Activated T-helper 2 cell treated with anti-CD3 and anti-CD28 coated beads, Interferon-gamma antibody, Interleukin-2, Interleukin-4, amounts not matched to agents 10 μg/mL and 5 μg/mL and 100 μg/mL, durations not matched to agents 14 hours and 24 hours and 36 hours (primary cell): ENCODE measurements around the gene THRB. TPM values are rescaled to one million over a fixed set of nuclear protein-coding genes. Genes with fewer than 3 reads are reported as not detected.

Experiments used
- DNase-seq: peaks from one replicate; pipeline ENCODE4 v3.0.0; 2021; ENCODE audit warnings: low spot score
- H3K27ac Mint-ChIP-seq: one replicate; pipeline ENCODE4 v1.8.0; 2021; ENCODE audit warnings: mixed read lengths
- H3K27me3 Mint-ChIP-seq: one replicate; pipeline ENCODE4 v1.8.0; 2021; ENCODE audit warnings: low read depth, mixed read lengths
- H3K36me3 Mint-ChIP-seq: one replicate; pipeline ENCODE4 v1.8.0; 2021; ENCODE audit warnings: low read depth, mixed read lengths
- H3K4me1 Mint-ChIP-seq: one replicate; pipeline ENCODE4 v1.8.0; 2021; ENCODE audit warnings: low read depth, mixed read lengths
- H3K4me3 Mint-ChIP-seq: one replicate; pipeline ENCODE4 v1.8.0; 2021; ENCODE audit warnings: low read depth, mild to moderate bottlenecking, moderate library complexity, mixed read lengths
- H3K9me3 Mint-ChIP-seq: one replicate; pipeline ENCODE4 v1.8.0; 2021; ENCODE audit warnings: mixed read lengths
- intact Hi-C: fragments of 100-400 bp; cut with micrococcal nuclease; formaldehyde crosslinking; loops from one replicate; pipeline ENCODE4 v1.15.1; 2023
- total RNA-seq: library from RNA; stranded (reverse); gene quantifications from 2 replicates; pipeline ENCODE4 v1.2.3, GENCODE V29; 2022

The THRB gene
- total RNA-seq: not detected in 2 replicates

DNA sequence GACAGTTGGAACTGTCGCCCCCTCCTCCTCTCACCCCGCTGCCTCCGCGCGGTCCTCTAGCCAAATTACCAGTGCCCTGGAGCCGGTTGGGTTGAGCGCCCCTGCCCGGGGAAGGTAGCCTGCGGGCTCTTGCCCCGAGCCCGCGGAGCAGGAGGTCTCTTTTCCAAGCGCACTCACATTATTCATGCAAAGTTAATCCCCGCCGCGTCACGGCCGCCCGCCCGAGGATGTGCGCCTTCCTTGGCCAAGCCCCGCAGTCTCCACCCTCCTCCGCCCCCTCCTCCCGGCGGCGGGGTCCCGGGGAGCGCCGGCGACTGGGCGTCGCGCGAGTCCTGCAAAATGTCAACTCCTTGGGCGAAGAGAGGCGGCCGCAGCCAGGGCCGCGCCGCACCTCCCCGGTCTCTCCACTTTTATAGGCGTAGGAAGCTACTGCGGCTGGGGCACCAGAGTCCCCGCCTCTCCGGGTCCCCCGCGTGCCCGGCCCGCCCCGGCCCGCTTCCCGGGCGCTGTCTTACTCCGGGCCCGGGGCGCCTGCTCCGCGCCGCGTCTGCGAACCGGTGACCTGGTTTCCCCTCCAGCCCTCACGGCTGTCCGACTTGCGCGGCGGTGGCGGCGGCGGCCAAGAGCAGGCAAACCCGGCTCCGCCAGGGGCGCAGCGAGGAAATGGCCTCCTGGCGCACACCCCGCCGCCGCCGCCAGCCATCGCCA, at the start of gene THRB:
TSS of gene THRB (minus strand) at position 233 of the 708 bp plus-strand sequence.
- H3K4me1 Mint-ChIP-seq: peaks cover 2% of the 10 kb centered on the region
- intact Hi-C loops: loop anchor here (10.0 kb wide), 1 partner anchor 190 kb away; no protein-coding TSS in a partner anchor
- peaks cover 52% of the 10 kb centered on the region for H3K27me3 Mint-ChIP-seq
- DNase-seq: no peak
- no peaks in the 10 kb centered on the region for H3K36me3 Mint-ChIP-seq
- peak within 1 kb of the TSS; percentile 46 for H3K27ac Mint-ChIP-seq
- no peak within 1 kb of the TSS for H3K4me3 Mint-ChIP-seq
- H3K9me3 Mint-ChIP-seq: no peaks in the 10 kb centered on the region

DNA sequence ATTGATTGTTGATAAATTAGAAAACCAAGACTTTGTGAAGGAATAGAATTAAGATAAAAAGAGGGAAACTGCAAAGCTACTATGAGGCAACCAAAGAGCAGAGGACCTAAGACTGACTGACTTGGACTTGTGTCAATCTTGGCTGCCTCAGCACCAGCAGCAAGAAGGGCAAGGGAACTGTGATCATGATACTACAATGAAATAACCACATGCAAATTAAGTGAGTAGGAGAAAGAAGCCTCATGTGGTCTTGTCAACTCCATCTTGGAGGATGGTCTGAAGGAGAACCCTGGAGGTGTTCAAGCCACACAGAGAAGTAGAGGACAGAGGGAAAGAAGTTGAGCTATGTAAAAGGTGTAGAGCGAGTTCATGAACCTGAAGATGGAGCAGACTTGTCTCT, 47.3 kb upstream of the THRB start:
- intact Hi-C loops: no loop called here
- Mint-ChIP-seq H3K9me3 (no peaks in the 10 kb centered on the region), H3K4me3 (no peak overlapping the region), H3K4me1 (no peaks in the 10 kb centered on the region), H3K36me3 (no peaks in the 10 kb centered on the region), H3K27ac (no peak overlapping the region), H3K27me3 (no peaks in the 10 kb centered on the region)
- no peak for DNase-seq

DNA sequence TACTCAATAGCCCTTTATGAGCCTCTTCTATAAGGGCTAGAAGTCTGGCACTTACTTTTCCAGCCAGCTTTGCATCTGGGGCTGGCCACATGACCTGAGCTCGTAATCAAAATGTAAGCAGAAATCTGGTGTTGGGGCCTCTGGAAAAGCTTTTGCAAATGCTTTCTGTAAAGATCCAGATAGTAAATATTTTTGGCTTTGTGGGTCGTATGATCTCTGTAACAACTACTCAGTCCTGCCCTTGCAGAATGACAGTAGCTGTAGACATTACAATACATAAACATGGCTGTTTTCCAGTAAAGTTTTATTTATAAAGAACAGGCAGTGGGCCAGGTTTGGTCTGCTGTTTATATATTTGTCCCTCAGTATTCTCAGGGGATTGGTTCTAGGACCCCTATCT, 46.2 kb upstream of the THRB start:
- Mint-ChIP-seq H3K27me3 (no peaks in the 10 kb centered on the region), H3K9me3 (no peaks in the 10 kb centered on the region), H3K27ac (no peak overlapping the region), H3K4me3 (no peak overlapping the region), H3K4me1 (no peaks in the 10 kb centered on the region), H3K36me3 (no peaks in the 10 kb centered on the region)
- intact Hi-C loops: no loop called here
- no peak for DNase-seq

DNA sequence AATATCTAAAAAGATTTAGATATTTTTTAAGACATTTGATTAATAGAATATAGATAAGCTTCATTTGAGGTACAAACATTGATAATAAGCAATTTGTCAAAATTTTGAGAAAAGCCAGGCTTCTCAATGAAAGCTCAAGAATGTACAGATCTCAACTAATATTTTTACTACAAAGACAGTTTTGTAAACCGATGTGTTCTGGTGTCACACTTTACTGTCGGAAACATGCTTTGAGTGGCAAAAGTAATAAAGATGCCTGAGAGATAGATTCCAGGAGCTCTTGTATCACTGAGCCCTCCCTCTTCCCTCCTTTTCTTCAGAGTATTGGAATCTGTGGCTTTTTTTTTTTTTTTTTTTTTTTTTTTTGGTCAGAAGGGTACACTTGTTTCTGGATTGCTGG, 45.0 kb upstream of the THRB start:
- H3K36me3 Mint-ChIP-seq: no peaks in the 10 kb centered on the region
- no peak for DNase-seq
- no peak overlapping the region for H3K27ac Mint-ChIP-seq
- no peaks in the 10 kb centered on the region for H3K27me3 Mint-ChIP-seq
- no peaks in the 10 kb centered on the region for H3K4me1 Mint-ChIP-seq
- H3K9me3 Mint-ChIP-seq: no peaks in the 10 kb centered on the region
- intact Hi-C loops: no loop called here
- no peak overlapping the region for H3K4me3 Mint-ChIP-seq

DNA sequence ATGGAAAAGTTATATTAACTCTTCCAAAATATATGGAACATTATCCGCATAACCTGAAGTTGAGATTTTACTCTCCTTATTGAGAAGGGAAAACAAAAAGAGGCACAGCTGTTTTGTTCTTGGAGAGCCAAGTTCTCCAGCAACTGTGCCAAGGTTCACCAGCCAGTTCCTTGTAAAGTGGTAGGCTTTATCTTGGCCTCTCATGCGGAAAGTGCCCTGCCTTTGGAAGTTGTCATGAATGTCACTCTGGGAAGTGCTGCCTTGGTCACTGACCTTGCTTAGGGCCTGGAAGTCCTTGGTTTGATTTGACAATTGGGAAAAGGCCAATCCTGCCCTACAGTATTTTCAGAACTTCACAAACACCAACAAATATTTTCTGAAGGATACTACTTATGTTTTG, 44.2 kb upstream of the THRB start:
- no peak for DNase-seq
- Mint-ChIP-seq H3K27ac (no peak overlapping the region), H3K4me3 (no peak overlapping the region), H3K36me3 (no peaks in the 10 kb centered on the region), H3K4me1 (no peaks in the 10 kb centered on the region), H3K9me3 (no peaks in the 10 kb centered on the region), H3K27me3 (no peaks in the 10 kb centered on the region)
- intact Hi-C loops: no loop called here

DNA sequence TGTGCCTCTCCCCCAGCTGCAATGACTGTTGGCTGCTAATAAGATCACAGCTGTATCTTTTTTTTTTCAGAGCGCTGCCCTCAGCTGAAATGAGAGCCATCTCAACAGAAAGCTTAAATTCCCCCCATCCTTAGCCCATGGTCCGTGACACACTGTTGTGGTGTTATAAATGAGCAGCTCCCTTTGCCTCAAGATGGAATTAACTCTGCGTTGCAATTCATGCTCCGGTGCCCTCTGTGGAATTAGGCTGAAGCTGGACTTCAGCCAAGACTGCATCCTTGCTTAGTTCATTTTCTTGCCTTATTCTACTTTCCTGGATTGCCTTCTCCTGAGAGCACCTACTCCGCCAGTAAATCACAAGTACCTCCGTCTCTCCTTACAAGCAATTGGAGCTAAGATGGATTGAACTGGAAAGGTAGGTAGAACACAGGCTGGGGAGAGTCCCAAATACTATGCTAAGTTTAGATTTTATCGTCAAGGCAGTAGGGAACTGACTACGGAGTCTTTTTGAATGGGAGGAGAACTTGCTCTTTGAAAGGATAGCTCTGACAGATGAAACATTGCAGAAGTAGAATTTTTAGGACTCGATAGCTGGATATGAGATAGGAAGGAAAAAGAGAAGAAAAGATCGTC, 39.0 kb upstream of the THRB start:
- no peak overlapping the region for H3K4me3 Mint-ChIP-seq
- no peaks in the 10 kb centered on the region for H3K4me1 Mint-ChIP-seq
- H3K27me3 Mint-ChIP-seq: no peaks in the 10 kb centered on the region
- H3K27ac Mint-ChIP-seq: no peak overlapping the region
- H3K36me3 Mint-ChIP-seq: no peaks in the 10 kb centered on the region
- no peak for DNase-seq
- intact Hi-C loops: no loop called here
- H3K9me3 Mint-ChIP-seq: no peaks in the 10 kb centered on the region

DNA sequence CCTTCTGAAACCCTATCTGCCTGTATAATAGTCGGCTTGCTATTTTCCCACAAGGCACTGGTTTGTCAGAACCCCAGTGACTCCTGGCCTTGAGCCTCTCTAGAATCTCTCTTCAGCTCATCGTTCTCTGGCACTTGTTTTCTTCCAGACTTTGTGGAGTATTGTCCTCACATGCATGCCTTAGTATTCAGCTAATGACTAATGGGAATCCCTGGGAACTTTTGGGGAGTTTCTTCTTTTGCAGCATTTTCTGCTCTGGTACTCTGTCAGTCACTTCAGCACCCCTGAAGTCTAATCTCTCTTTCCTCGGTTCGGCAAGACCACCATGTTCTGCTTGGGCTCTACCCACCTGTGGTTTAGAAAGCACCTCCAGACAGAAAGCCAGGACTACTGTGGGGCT, 35.8 kb upstream of the THRB start:
- H3K36me3 Mint-ChIP-seq: no peaks in the 10 kb centered on the region
- no peak overlapping the region for H3K27ac Mint-ChIP-seq
- H3K27me3 Mint-ChIP-seq: no peaks in the 10 kb centered on the region
- intact Hi-C loops: no loop called here
- H3K4me1 Mint-ChIP-seq: no peaks in the 10 kb centered on the region
- H3K4me3 Mint-ChIP-seq: no peak overlapping the region
- DNase-seq: no peak
- no peaks in the 10 kb centered on the region for H3K9me3 Mint-ChIP-seq

DNA sequence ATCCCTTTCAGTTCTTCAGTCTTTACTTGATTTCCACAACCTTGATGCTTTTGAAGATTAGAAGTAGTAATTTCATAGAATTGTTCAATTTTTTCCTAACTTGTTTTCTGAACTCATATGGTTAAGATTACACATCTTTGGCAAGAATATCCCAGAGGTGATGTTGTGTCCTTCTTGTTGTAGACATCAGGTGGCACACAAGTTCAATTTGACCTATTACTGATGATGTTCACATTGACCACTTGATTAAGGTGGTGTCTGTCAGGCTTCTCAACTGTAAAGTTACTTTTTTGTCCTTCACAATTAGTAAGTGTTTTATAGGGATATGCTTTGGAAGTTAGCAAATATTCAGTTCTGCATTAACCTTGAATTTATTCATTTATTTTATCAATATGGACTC, 34.6 kb upstream of the THRB start:
- intact Hi-C loops: no loop called here
- no peak overlapping the region for H3K27ac Mint-ChIP-seq
- no peak overlapping the region for H3K4me3 Mint-ChIP-seq
- no peaks in the 10 kb centered on the region for H3K9me3 Mint-ChIP-seq
- no peak for DNase-seq
- H3K27me3 Mint-ChIP-seq: peaks cover 2% of the 10 kb centered on the region
- no peaks in the 10 kb centered on the region for H3K4me1 Mint-ChIP-seq
- no peaks in the 10 kb centered on the region for H3K36me3 Mint-ChIP-seq

DNA sequence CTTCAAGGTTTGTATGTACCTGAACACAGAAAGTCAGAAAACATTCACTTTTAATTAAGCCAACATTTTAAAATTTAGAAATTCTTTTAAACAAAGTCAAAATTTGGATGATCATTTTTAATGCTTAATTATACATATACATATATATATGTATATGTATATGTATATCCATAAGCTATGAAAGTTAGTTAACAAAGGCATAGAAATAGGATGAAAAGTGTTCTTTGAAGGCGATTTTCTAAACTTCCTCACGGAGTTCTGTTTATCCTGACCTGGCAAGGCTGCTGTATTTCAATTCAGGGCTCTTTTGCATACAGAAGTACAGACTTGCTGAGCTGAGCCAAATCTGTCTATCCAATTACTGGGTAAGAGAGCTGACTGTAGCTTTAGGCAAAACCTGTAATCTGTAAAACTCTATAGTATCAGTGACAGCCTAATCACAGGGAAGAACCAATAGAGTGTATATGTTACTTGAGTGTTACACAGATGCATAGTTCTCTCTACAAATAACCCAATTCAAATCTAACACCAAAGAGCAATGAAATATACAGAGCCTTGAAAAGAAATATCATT, 32.1 kb upstream of the THRB start:
- H3K27me3 Mint-ChIP-seq: peaks cover 22% of the 10 kb centered on the region
- intact Hi-C loops: no loop called here
- no peaks in the 10 kb centered on the region for H3K36me3 Mint-ChIP-seq

DNA sequence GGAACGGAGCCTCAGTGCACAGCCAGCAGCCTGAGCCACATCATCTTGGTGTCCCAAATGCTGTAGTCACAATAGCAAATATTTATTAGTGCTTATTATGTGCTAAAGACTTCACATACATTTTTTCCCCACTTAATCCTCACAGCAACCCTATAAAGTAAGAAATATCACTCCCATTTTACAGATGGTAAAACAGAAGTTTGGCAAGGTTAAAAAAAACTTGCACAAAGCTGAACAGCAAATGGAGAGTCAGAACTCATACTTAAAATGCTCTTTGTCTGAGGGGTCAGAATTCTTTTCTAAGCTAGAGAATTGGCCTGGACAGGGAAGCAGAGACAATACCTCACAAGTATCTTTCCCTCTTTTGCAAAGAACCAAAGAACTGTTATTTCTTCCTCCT, 30.9 kb upstream of the THRB start:
- no peak overlapping the region for H3K27ac Mint-ChIP-seq
- no peak overlapping the region for H3K4me3 Mint-ChIP-seq
- intact Hi-C loops: no loop called here

More for the DNA sequence above, 32.1 kb upstream of the THRB start:
- H3K4me1 Mint-ChIP-seq: no peaks in the 10 kb centered on the region
- H3K9me3 Mint-ChIP-seq: no peaks in the 10 kb centered on the region
- H3K4me3 Mint-ChIP-seq: no peak overlapping the region
- no peak overlapping the region for H3K27ac Mint-ChIP-seq
- no peak for DNase-seq

DNA sequence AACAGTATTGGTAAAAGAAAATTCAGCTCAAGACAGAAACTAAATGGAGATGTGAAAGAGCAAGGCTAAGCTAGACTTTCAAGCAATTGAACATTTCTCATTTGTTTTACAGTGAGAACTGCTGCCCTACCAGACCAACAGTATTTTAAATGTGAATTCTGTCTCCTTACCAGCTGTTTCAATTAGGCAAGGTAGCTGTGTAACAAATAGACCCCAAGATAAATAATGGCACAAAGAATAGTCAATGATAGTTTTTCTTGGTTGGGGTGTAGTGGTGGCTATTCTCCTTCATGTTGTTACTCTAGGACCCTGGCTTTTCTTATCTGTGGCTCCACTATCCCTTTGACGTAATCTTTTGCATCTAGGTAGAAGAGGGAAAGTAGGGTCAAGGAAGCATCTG, 30.4 kb upstream of the THRB start:
- no peaks in the 10 kb centered on the region for H3K9me3 Mint-ChIP-seq
- no peak overlapping the region for H3K27ac Mint-ChIP-seq
- no peak for DNase-seq
- no peak overlapping the region for H3K4me3 Mint-ChIP-seq
- no peaks in the 10 kb centered on the region for H3K36me3 Mint-ChIP-seq
- no peaks in the 10 kb centered on the region for H3K4me1 Mint-ChIP-seq
- H3K27me3 Mint-ChIP-seq: peaks cover 34% of the 10 kb centered on the region
- intact Hi-C loops: no loop called here

More for the DNA sequence above, 30.9 kb upstream of the THRB start:
- Mint-ChIP-seq H3K36me3 (no peaks in the 10 kb centered on the region), H3K27me3 (peaks cover 29% of the 10 kb centered on the region), H3K9me3 (no peaks in the 10 kb centered on the region), H3K4me1 (no peaks in the 10 kb centered on the region)
- no peak for DNase-seq

DNA sequence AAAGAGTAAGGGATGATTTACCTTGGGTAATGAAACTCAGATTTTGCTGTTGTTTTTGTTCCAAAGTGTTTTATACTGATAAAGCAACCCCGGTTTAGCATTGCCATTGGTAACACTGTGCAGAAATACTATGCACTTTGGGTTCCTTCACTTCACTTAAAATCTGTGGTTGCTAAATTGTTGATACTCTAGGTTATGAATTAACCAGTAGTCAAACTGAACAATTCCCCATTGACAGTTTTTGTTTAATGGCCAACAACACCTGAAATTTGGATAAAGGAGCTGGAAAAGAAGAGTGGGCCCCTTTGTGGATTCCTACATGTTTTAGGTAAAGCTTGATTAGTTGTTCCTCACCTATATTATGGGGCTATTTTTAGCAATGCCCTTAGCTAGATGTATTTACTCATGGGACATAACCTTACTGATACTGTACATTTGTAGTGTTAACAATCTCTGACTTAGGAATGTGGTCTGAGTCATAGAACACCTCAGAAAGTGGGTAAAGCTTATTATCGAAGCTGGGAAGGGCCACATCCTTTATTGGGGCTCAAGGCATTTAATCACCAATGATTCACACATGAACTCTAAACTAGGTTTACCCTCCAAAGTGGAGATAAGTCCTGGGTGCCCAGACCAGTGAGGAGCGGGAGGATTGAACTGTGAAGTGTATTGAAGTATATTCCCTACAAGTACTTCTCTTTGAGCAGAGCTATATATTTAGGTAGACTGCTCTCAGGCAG, 29.5 kb upstream of the THRB start:
- intact Hi-C loops: no loop called here
- no peak overlapping the region for H3K4me3 Mint-ChIP-seq
- no peak overlapping the region for H3K27ac Mint-ChIP-seq
- H3K9me3 Mint-ChIP-seq: no peaks in the 10 kb centered on the region
- H3K27me3 Mint-ChIP-seq: peaks cover 41% of the 10 kb centered on the region
- no peaks in the 10 kb centered on the region for H3K36me3 Mint-ChIP-seq
- no peak for DNase-seq
- H3K4me1 Mint-ChIP-seq: no peaks in the 10 kb centered on the region

DNA sequence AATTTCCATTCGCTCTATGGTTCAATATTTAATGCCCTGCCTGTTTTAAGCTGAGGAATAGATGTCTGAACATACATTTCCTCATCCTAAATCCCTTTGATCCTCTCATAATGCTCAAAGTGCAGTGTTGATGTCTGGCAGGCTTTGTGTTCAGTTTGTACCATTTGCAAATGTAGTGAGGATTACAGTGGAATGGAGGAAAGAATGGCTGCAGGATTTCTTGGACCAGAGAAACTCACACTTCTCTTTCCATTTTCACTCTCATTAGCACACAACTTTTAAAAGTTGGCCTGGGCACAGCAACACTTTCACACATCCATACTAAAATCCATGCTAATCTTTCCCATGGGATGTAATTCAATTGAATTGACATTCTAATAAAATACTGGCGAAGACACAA, 28.6 kb upstream of the THRB start:
- no peaks in the 10 kb centered on the region for H3K36me3 Mint-ChIP-seq
- intact Hi-C loops: no loop called here
- DNase-seq: no peak
- H3K9me3 Mint-ChIP-seq: no peaks in the 10 kb centered on the region
- H3K4me1 Mint-ChIP-seq: no peaks in the 10 kb centered on the region
- peaks cover 43% of the 10 kb centered on the region for H3K27me3 Mint-ChIP-seq
- H3K4me3 Mint-ChIP-seq: no peak overlapping the region
- no peak overlapping the region for H3K27ac Mint-ChIP-seq
